Iris pigment epithelial cell (primary cell): ENCODE data around the gene MICAL3.

Experiments used
- DNase-seq: peaks from one replicate; pipeline ENCODE4 v3.0.0-alpha.2; 2011; ENCODE audit warnings: low read depth

Gene MICAL3

GRCh38 chr22:17914474-17914873 is 109.9 kb downstream of the MICAL3 start:
- no peak for DNase-seq

- no peak for DNase-seq
Observed at GRCh38 chr22:17913801-17914347, 110.5 kb downstream of the MICAL3 start.

- DNase-seq = no peak
Observed at GRCh38 chr22:17912945-17913721, 111.2 kb downstream of the MICAL3 start.

- DNase-seq = no peak
Observed at GRCh38 chr22:17911887-17912286, 112.5 kb downstream of the MICAL3 start.

DNA sequence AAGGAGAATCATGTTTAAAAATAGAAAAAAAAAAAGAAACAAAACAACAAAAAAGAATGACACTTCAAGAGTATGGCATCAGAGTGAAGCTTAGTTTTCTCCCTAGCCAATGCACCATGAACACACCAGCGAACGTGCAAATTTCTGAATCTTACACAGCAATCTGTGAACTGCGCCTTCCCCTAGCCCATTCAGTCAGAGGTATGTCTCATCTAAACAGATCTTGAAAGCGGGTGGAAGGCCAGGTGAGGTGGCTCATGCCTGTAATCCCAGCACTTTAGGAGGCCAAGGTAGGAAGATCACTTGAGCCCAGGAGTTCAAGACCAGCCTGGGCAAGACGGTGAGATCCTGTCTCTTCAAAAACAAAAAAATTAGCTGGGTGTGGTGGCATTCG is 113.1 kb downstream of the MICAL3 start:
- no peak for DNase-seq

DNA sequence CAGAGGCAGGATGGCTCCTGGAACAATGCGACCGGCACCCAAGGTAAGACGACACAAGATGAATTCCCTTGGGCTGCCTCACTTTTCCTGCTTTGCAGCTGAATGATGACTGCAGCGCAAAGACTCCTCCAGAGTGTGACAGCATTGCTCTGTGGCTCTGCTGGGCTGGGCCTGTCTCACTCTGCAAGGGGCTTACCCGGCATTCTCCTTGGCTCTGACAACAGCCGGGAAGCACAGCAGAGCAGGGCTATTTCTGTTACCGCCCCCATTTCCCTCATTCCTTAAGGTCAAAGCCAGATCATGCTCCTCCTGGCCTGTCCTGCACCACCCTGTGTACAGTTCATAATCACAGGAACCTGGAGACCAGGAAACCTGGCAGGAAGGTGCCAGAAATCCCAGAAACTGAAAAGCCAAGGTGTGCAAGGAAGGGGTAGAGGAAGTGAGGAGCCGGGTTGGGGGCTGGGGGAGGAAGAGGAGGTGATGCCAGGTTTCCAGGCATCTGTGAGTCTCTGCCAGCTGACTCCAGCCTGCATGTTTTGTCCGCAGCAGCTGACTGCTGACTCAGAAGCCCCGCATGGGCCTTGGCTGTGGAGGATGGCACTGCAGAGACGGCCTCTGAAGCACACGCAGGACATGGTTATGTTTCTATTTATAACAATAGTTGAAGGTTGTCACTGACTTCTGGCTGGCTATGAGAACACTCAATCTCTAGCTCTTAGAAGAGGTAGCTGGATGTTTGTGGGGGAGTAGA is 113.6 kb downstream of the MICAL3 start:
- DNase-seq = peak; percentile 89

DNA sequence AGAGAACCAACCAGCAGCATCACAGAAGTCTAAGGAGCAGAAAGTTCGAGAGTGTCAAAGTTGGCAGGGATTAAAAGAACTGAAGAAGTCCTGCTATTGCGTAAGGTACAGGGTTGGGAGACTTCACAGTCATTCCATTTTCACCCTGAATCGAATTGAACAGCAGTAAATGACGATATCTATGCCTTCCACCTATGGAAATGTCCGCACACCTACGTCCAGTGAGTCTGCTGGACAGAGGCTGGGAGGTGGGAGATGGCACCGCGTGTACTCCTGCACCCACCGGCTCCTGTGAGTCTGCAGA is 116.7 kb downstream of the MICAL3 start:
- no peak for DNase-seq

GRCh38 chr22:17906978-17907747 is 117.2 kb downstream of the MICAL3 start:
- no peak for DNase-seq

- DNase-seq = no peak
Observed at GRCh38 chr22:17905445-17905844, 118.9 kb downstream of the MICAL3 start.

- DNase-seq = no peak
Observed at GRCh38 chr22:17903564-17904295, 120.6 kb downstream of the MICAL3 start.

- no peak for DNase-seq
Observed at GRCh38 chr22:17902960-17903359, 121.4 kb downstream of the MICAL3 start.

DNA sequence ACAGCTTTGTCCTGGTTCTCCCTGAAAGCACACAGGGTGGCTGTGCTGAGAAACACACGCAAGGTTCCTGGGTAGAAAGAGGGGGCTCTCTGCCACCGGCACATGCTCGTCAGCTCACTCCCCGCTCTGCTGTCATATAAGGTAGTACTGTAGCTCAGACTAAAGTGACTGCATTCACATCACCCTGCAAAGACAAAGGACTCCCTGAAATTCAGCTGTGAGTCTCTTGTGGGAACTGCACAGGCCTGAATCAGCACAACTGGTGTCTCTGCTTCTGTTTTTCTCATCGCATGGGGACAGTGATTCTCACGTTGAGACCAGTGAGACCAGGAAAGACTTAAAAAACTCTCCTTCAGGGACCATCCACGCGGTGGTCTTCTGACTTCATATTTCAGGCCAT is 126.0 kb downstream of the MICAL3 start:
- DNase-seq = no peak

DNA sequence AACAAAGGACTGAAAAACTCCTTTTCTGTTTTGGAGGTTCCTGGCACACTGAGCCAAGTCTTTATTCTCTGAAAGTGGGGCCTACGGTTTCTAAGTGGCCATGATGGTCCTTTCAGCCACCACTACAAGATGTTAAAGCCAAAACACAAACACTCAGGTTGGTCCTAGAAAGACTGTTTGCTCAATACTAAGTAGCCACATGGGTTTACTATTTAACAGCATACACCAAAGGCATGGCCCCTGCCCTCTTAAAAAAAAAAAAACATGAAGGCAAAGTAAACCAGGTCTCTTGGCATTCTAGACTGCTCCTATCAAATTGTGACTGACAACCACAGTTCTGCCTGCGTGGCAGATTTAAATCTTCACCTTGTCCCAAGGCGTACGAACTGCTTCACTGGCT is 126.5 kb downstream of the MICAL3 start:
- DNase-seq = no peak

- DNase-seq = no peak
Observed at GRCh38 chr22:17897426-17897825, 126.9 kb downstream of the MICAL3 start.

DNA sequence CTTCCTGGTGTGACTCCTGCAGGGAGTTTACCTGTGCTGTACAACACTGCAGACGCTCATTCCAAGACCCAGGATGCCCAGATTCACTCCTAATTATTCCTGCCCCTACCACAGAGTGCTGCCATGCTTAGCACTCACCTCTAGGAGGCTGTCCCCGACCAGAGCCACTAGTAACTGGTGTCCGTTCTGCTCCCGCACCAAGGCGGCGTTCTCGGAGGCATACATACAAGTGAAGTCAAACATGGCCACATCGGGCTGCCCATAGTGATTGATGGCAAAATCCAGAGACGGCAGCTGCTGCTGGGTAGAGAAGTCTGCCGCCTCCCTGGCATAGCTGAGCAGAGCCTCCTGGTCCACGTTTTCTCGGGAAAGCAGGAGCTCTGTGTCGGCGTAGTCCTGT is 127.8 kb downstream of the MICAL3 start:
- no peak for DNase-seq

DNA sequence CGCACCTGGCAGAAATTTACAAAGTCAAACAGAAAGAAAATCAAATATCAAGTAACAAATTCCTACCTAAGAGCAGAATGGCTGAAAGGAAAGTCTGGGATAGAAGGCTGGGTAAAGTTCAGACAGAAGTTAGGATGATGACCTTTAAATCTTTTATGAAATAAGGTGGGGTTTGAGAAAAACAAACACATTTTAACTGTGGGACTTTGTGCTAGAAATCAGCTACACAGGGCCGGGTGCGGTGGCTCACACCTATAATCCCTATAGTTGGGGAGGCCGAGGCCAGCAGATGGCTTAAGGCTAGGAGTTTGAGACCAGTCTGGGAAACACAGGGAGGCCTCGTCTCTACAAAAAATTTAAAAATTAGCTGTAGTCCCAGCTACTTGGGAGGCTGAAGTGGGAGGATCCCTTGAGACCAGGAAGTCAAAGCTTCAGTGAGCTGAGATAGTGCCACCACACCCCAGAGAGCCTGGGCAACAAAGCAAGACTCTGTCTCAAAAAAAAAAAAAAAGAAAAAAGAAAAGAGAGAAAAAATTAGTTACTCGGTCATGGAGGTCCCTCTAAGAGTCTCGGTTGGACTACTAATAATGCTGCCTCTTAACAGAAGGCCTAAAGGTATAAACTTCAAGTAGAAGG is 130.3 kb downstream of the MICAL3 start:
- DNase-seq = no peak

GRCh38 chr22:17892376-17892775 is 132.0 kb downstream of the MICAL3 start:
- DNase-seq = no peak

GRCh38 chr22:17891481-17892167 is 132.7 kb downstream of the MICAL3 start:
- DNase-seq = no peak

GRCh38 chr22:17890892-17891291 is 133.5 kb downstream of the MICAL3 start:
- no peak for DNase-seq

DNA sequence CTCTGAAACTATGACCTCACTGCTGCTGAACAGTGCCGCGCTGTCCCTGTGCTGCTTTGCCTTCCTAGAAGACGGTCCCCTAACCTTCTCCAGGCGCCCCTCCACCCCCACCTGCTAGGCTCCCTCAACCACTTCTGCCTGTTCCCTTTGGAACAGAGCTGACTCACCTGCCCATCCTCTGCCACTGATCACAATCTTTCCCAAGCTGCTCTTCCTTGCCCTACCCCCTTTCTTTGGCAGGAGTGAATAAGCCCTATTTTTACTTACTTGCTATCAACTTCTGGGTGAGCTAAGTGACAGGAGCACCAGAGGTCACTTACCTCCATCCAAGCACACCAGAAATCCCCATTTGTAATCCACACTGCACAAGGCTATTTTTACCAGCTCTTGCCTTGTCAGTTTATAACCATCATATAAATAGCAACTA is 134.1 kb downstream of the MICAL3 start:
- DNase-seq = peak; percentile 11

DNA sequence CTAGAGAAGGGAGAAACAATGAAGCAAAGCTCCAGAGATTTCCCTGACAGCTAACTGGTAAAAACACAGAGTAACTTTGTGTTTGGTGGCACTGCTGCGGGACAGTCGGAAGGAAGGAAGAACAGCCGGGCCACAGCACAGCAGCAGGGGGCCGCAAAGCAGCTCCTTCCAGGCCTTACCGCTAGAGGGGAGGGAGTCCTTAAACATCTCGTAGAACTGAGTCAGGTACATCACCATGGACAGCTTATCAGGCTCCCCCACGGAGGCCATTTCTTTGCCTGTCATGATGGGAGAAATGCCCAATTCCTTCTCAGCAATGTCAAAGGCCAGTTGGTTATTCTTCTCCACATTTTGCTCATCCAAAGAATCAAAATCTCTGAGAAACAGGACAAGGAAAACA is 135.5 kb downstream of the MICAL3 start:
- peak; percentile 45 for DNase-seq
